Ovary (tissue), 3 donors: ENCODE data around the gene RGS6.

Experiments
- CTCF ChIP-seq, 3 donors: fragments of 450-650 bp in 2 of 3; fragments of 200-600 bp in 1 of 3; IDR thresholded peaks; one replicate each; pipeline versions ENCODE4 v1.5.1 to v1.8.0; 2016 to 2022; ENCODE audit warnings: antibody characterized with exemption in 3 of 3, mild to moderate bottlenecking in 1 of 3
- EP300 ChIP-seq: sonication (generic); formaldehyde crosslinking; IDR thresholded peaks from one replicate; pipeline ENCODE4 v1.6.1; 2017; ENCODE audit warnings: antibody characterized with exemption
- POLR2A ChIP-seq: fragments of 450-650 bp; IDR thresholded peaks from one replicate; pipeline ENCODE4 v1.6.1; 2017; ENCODE audit warnings: antibody characterized with exemption, mild to moderate bottlenecking, moderate library complexity
- donor health status: DM: no; HTN: no; CAD: no.

GRCh38 chr14:72557671-72558070 lies 625.4 kb downstream of the RGS6 start:
- TF ChIP-seq CTCF (IDR thresholded peaks at IDR 0.05) (no peak), POLR2A (no peak), EP300 (no peak)
